IMR-90 (cell line): ENCODE results near the gene MEF2A. TPM values are rescaled to one million over a fixed set of nuclear protein-coding genes. Genes with fewer than 3 reads are reported as not detected.

Source experiments
- ATAC-seq: fragments of 200-7000 bp; cut with Tn5 transposase; 2 replicates; pipeline ENCODE4 v1.9.1; 2020; ENCODE audit warnings: low read depth, mild to moderate bottlenecking, moderate library complexity
- BruUV-seq: library from RNA; stranded (reverse); fragments of 400-500 nt; replicated peaks from 2 replicates; lab custom pipeline; 2021; lab: Mats Ljungman, UMichigan
- CTCF ChIA-PET: fragments of 300-600 bp; formaldehyde crosslinking; extraction: SDS; loops from one replicate; lab custom pipeline; 2021; ENCODE audit warnings: antibody characterized with exemption; lab: Yijun Ruan, JAX
- POLR2A ChIA-PET: fragments of 300-600 bp; sonication (Branson Sonifier 250); formaldehyde crosslinking; loops from one replicate; lab custom pipeline; 2022; ENCODE audit warnings: antibody characterized with exemption; ENCODE audit not compliant: unreplicated experiment; lab: Charles Lee
- DNase-seq: peaks from one replicate; pipeline ENCODE4 v3.0.0; 2013
- H2AFZ ChIP-seq: replicated peaks from 2 replicates; pipeline ENCODE3; 2013; ENCODE audit warnings: low read length, mild to moderate bottlenecking; ENCODE audit not compliant: poor library complexity
- H2AK5ac ChIP-seq: 2 replicates; pipeline ENCODE4 v1.6.1; 2013; ENCODE audit warnings: low read depth, low read length, inconsistent platforms
- H2AK9ac ChIP-seq: replicated peaks from 2 replicates; pipeline ENCODE3; 2013; ENCODE audit warnings: mild to moderate bottlenecking, low read depth, low read length, moderate library complexity; ENCODE audit not compliant: poor library complexity
- H2BK120ac ChIP-seq: 2 replicates; pipeline ENCODE4 v1.6.1; 2013; ENCODE audit warnings: low read depth, low read length, inconsistent platforms
- H2BK15ac ChIP-seq: 3 replicates; pipeline ENCODE4 v1.6.1; 2013; ENCODE audit warnings: low read depth, low read length, inconsistent platforms
- H2BK20ac ChIP-seq: 2 replicates; pipeline ENCODE4 v1.6.1; 2013; ENCODE audit warnings: low read depth, mild to moderate bottlenecking, inconsistent platforms, low read length, moderate library complexity
- H2BK5ac ChIP-seq: 2 replicates; pipeline ENCODE4 v1.6.1; 2013; ENCODE audit warnings: mild to moderate bottlenecking, low read depth, low read length, inconsistent platforms; ENCODE audit not compliant: poor library complexity, severe bottlenecking
- H3K14ac ChIP-seq: replicated peaks from 2 replicates; pipeline ENCODE4 v1.6.1; 2013; ENCODE audit warnings: low read depth, low read length, inconsistent platforms
- H3K18ac ChIP-seq: 2 replicates; pipeline ENCODE4 v1.6.1; 2013; ENCODE audit warnings: low read depth, low read length, control low read depth
- H3K23ac ChIP-seq: 2 replicates; pipeline ENCODE4 v1.6.1; 2013; ENCODE audit warnings: low read depth, low read length, inconsistent platforms
- H3K27ac ChIP-seq: 2 replicates; pipeline ENCODE4 v1.5.1; 2013; ENCODE audit warnings: mild to moderate bottlenecking, control low read depth, low read length; ENCODE audit not compliant: insufficient read depth
- H3K27me3 ChIP-seq: 2 replicates; pipeline ENCODE4 v1.6.1; 2013; ENCODE audit warnings: low read length; ENCODE audit not compliant: control insufficient read depth, insufficient read depth
- H3K36me3 ChIP-seq: 2 replicates; pipeline ENCODE4 v1.6.1; 2013; ENCODE audit warnings: low read length, mixed read lengths; ENCODE audit not compliant: control insufficient read depth, insufficient read depth
- H3K4ac ChIP-seq: 2 replicates; pipeline ENCODE4 v1.6.1; 2013; ENCODE audit warnings: low read depth, low read length, inconsistent platforms
- H3K4me1 ChIP-seq: 2 replicates; pipeline ENCODE4 v1.6.1; 2013; ENCODE audit warnings: low read length, mixed read lengths; ENCODE audit not compliant: control insufficient read depth, insufficient read depth
- H3K4me2 ChIP-seq: 2 replicates; pipeline ENCODE4 v1.6.1; 2013; ENCODE audit warnings: low read depth, mild to moderate bottlenecking, control low read depth, low read length, moderate library complexity
- H3K4me3 ChIP-seq: 2 replicates; pipeline ENCODE4 v1.5.1; 2013; ENCODE audit warnings: low read depth, mild to moderate bottlenecking, control low read depth, low read length, moderate library complexity; ENCODE audit not compliant: insufficient read depth
- H3K56ac ChIP-seq: 2 replicates; pipeline ENCODE4 v1.6.1; 2013; ENCODE audit warnings: low read length, inconsistent platforms; ENCODE audit not compliant: insufficient read depth; ENCODE audit errors: extremely low read depth
- H3K79me1 ChIP-seq, 2 experiments: 2 replicates each; pipeline ENCODE4 v1.6.1; 2013; ENCODE audit warnings: low read length in 2 of 2, inconsistent platforms in 1 of 2, low read depth in 1 of 2
- H3K9ac ChIP-seq: 2 replicates; pipeline ENCODE4 v1.6.1; 2013; ENCODE audit warnings: low read depth, low read length, control low read depth
- H3K9me1 ChIP-seq: 2 replicates; pipeline ENCODE4 v1.6.1; 2013; ENCODE audit warnings: low read length, inconsistent platforms; ENCODE audit not compliant: insufficient read depth
- H3K9me3 ChIP-seq: 2 replicates; pipeline ENCODE4 v1.6.1; 2013; ENCODE audit warnings: low read length; ENCODE audit not compliant: control insufficient read depth, insufficient read depth
- H4K20me1 ChIP-seq: 2 replicates; pipeline ENCODE4 v1.6.1; 2013; ENCODE audit warnings: low read length, inconsistent platforms; ENCODE audit not compliant: insufficient read depth
- H4K5ac ChIP-seq: 2 replicates; pipeline ENCODE4 v1.6.1; 2013; ENCODE audit warnings: mild to moderate bottlenecking, low read depth, low read length, control low read depth
- H4K8ac ChIP-seq, 2 experiments: 2 replicates each; pipeline ENCODE4 v1.6.1; 2013; ENCODE audit warnings: low read depth in 2 of 2, low read length in 2 of 2, control low read depth in 1 of 2, inconsistent platforms in 1 of 2
- H4K91ac ChIP-seq: 2 replicates; pipeline ENCODE4 v1.6.1; 2013; ENCODE audit warnings: low read depth, low read length, inconsistent platforms; ENCODE audit not compliant: insufficient read depth
- BHLHE40 ChIP-seq: fragments of 150-350 bp; IDR thresholded peaks from 2 replicates; pipeline ENCODE4 v1.6.1; 2016; ENCODE audit warnings: mild to moderate bottlenecking, low read depth, low read length
- CEBPB ChIP-seq: IDR thresholded peaks from 2 replicates; pipeline ENCODE4 v1.6.1; 2012; ENCODE audit warnings: low read depth, low read length, improper control_type of control experiment
- CHD1 ChIP-seq: IDR thresholded peaks from 2 replicates; pipeline ENCODE4 v1.6.1; 2012; ENCODE audit warnings: low read depth, low read length, improper control_type of control experiment
- FOS ChIP-seq: fragments of 150-350 bp; IDR thresholded peaks from 2 replicates; pipeline ENCODE4 v1.6.1; 2016; ENCODE audit warnings: low read depth, low read length
- MAZ ChIP-seq: IDR thresholded peaks from 2 replicates; pipeline ENCODE4 v1.6.1; 2012; ENCODE audit warnings: low read depth, mild to moderate bottlenecking, low read length, improper control_type of control experiment, moderate library complexity, borderline replicate concordance
- POLR2A ChIP-seq: IDR thresholded peaks from 2 replicates; pipeline ENCODE4 v1.6.1; 2012; ENCODE audit warnings: mild to moderate bottlenecking, low read depth, low read length
- RCOR1 ChIP-seq: IDR thresholded peaks from 2 replicates; pipeline ENCODE4 v1.6.1; 2012; ENCODE audit warnings: mild to moderate bottlenecking, low read length, improper control_type of control experiment; ENCODE audit not compliant: insufficient replicate concordance
- WGBS, 2 experiments: methylation state at CpG; one replicate each; pipeline versions ENCODE4 v1.1.5 to v1.1.7; 2013; ENCODE audit warnings: missing lambda C conversion rate in 2 of 2; ENCODE audit not compliant: insufficient read length in 1 of 2; ENCODE audit errors: extremely low coverage in 2 of 2; 5-methylcytosine and 5-hydroxymethylcytosine counted together
- dilution Hi-C: fragments of 300-500 bp; cut with HindIII; formaldehyde crosslinking; loops from one replicate; pipeline ENCODE4 v1.14.3; 2018; ENCODE audit warnings: low sequenced_read_pairs; ENCODE audit not compliant: unreplicated experiment
- in situ Hi-C: fragments of 300-500 bp; cut with MboI; formaldehyde crosslinking; loops from 3 replicates; pipeline ENCODE4 v1.14.3; 2019; ENCODE audit warnings: low sequenced_read_pairs, inconsistent platforms, mixed read lengths
- intact Hi-C: fragments of 100-400 bp; cut with micrococcal nuclease; formaldehyde crosslinking; loops from 2 replicates; pipeline ENCODE4 v1.10.0; 2022
- polyA plus RNA-seq, 3 experiments: library from polyadenylated mRNA; depleted of rRNA; stranded (reverse); fragments of >200 nt; gene quantifications; 2 replicates each; pipeline ENCODE4 v1.2.3, GENCODE V29; 2012; ENCODE audit warnings: low replicate concordance in 1 of 3
- total RNA-seq: library from RNA; depleted of rRNA; stranded (reverse); fragments of >200 nt; gene quantifications from 2 replicates; pipeline ENCODE4 v1.2.3, GENCODE V29; 2012
- TF ChIP-seq, protein P1 (sequence below): fragments of 150-350 bp; IDR thresholded peaks from 2 replicates; pipeline ENCODE4 v1.6.1; 2016; ENCODE audit warnings: low read depth, mild to moderate bottlenecking, low read length, moderate library complexity, borderline replicate concordance
- TF ChIP-seq, protein P2 (sequence below): fragments of 150-350 bp; IDR thresholded peaks from 2 replicates; pipeline ENCODE4 v1.6.1; 2017; ENCODE audit warnings: mild to moderate bottlenecking, antibody characterized with exemption, low read length, low read depth
- TF ChIP-seq, protein P3 (sequence below): conservative IDR thresholded peaks from 2 replicates; pipeline ENCODE4 v1.5.1; 2012; ENCODE audit warnings: mild to moderate bottlenecking, low read depth, low read length, improper control_type of control experiment

Gene MEF2A
- total and polyA plus RNA-seq, 2 of the 4 experiments (the other 2 are of a cell fraction) = 16.1 to 16.7 TPM

DNA sequence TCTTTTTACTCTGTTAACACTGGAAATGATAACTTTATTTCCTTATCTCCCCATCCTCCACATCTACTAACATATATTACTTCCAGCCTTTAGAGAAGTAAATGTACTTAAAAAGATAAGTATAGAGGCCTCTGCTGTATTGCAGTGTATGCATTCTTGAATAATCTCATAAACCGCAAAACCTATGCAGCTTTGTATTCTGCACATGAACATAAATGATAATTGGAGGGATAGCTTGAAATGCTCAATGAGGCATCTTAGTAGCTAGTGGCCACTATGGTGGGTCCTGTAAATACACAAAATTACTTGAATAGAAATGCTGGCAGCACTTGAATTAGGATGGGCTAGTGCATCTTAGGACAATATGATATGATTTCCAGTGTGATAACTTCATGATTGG is 90.4 kb downstream of the MEF2A start:
- no peak overlapping the region for H2AFZ ChIP-seq
- no peak overlapping the region for H2AK9ac ChIP-seq
- DNase-seq = no peak
- no CpG with 5 or more reads among the region's 1 CpG for WGBS, 2 experiments
- no peak overlapping the region for H2BK20ac ChIP-seq
- no peaks in the 10 kb centered on the region for H3K4me1 ChIP-seq
- dilution Hi-C loops (no loop called here), intact Hi-C loops (no loop called here), in situ Hi-C loops (no loop called here)
- no peak overlapping the region for H3K14ac ChIP-seq
- H3K56ac ChIP-seq = no peak overlapping the region
- no peak overlapping the region for H2BK15ac ChIP-seq
- H4K20me1 ChIP-seq = no peaks in the 10 kb centered on the region
- no peak overlapping the region for H3K4me2 ChIP-seq
- no TSS peak for BruUV-seq
- peaks cover 12 to 27% of the 10 kb centered on the region in 2 experiments for H3K79me1 ChIP-seq
- H3K27me3 ChIP-seq = no peaks in the 10 kb centered on the region
- peaks cover 5% of the 10 kb centered on the region; the same call in 1 of the 2 replicates for H3K36me3 ChIP-seq
- H3K9me3 ChIP-seq = no peaks in the 10 kb centered on the region
- H4K8ac ChIP-seq = no peak overlapping the region
- 0 out of 2 replicates have a peak, but pooled peaks cover 3% of the 10 kb centered on the region for H3K9me1 ChIP-seq
- no peak overlapping the region for H2BK5ac ChIP-seq
- no peak overlapping the region for H3K9ac ChIP-seq
- no peak for ATAC-seq
- ChIA-PET POLR2A (no interaction called here), CTCF (interaction anchor here (1.5 kb wide), 1 partner anchor 48 kb away, joined by 3 read pairs; no protein-coding TSS in a partner anchor)
- no peak overlapping the region for H3K27ac ChIP-seq
- no peak overlapping the region for H3K23ac ChIP-seq
- H4K5ac ChIP-seq = no peak overlapping the region
- no peak overlapping the region for H3K4me3 ChIP-seq
- TF ChIP-seq FOS (no peak), MAZ (no peak), POLR2A (no peak), CHD1 (no peak), BHLHE40 (no peak), RCOR1 (no peak), CEBPB (no peak)
- TF ChIP-seq, protein P1, sequence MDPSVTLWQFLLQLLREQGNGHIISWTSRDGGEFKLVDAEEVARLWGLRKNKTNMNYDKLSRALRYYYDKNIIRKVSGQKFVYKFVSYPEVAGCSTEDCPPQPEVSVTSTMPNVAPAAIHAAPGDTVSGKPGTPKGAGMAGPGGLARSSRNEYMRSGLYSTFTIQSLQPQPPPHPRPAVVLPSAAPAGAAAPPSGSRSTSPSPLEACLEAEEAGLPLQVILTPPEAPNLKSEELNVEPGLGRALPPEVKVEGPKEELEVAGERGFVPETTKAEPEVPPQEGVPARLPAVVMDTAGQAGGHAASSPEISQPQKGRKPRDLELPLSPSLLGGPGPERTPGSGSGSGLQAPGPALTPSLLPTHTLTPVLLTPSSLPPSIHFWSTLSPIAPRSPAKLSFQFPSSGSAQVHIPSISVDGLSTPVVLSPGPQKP = no peak
- TF ChIP-seq, protein P2, sequence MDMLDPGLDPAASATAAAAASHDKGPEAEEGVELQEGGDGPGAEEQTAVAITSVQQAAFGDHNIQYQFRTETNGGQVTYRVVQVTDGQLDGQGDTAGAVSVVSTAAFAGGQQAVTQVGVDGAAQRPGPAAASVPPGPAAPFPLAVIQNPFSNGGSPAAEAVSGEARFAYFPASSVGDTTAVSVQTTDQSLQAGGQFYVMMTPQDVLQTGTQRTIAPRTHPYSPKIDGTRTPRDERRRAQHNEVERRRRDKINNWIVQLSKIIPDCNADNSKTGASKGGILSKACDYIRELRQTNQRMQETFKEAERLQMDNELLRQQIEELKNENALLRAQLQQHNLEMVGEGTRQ = no peak
- TF ChIP-seq, protein P3, sequence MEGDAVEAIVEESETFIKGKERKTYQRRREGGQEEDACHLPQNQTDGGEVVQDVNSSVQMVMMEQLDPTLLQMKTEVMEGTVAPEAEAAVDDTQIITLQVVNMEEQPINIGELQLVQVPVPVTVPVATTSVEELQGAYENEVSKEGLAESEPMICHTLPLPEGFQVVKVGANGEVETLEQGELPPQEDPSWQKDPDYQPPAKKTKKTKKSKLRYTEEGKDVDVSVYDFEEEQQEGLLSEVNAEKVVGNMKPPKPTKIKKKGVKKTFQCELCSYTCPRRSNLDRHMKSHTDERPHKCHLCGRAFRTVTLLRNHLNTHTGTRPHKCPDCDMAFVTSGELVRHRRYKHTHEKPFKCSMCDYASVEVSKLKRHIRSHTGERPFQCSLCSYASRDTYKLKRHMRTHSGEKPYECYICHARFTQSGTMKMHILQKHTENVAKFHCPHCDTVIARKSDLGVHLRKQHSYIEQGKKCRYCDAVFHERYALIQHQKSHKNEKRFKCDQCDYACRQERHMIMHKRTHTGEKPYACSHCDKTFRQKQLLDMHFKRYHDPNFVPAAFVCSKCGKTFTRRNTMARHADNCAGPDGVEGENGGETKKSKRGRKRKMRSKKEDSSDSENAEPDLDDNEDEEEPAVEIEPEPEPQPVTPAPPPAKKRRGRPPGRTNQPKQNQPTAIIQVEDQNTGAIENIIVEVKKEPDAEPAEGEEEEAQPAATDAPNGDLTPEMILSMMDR = no peak
- H3K18ac ChIP-seq = no peak overlapping the region
- H2BK120ac ChIP-seq = no peak overlapping the region
- no peak overlapping the region for H2AK5ac ChIP-seq
- no peak overlapping the region for H4K91ac ChIP-seq
- no peak overlapping the region for H3K4ac ChIP-seq
